HEK293 (cell line): ENCODE results near the gene SURF4.
A peak's percentile ranks its signal among the peaks of the same experiment; 100 is the strongest.

ENCODE experiments used
- AEBP2 ChIP-seq: fragments of 450-650 bp; formaldehyde crosslinking; IDR thresholded peaks from 2 replicates; pipeline ENCODE4 v1.5.1; 2016; ENCODE audit warnings: missing biosample characterization, missing genetic modification characterization, borderline replicate concordance
- HOXC10 ChIP-seq: sonication (generic); formaldehyde crosslinking; IDR thresholded peaks from 2 replicates; pipeline ENCODE4 v1.8.1; 2023; ENCODE audit warnings: mild to moderate bottlenecking, missing genetic modification reagents
- INSM2 ChIP-seq: fragments of 450-650 bp; formaldehyde crosslinking; IDR thresholded peaks from 2 replicates; pipeline ENCODE4 v1.5.1; 2016; ENCODE audit warnings: missing biosample characterization, missing genetic modification characterization
- KLF16 ChIP-seq: fragments of 450-650 bp; formaldehyde crosslinking; IDR thresholded peaks from 2 replicates; pipeline ENCODE4 v1.5.1; 2017; ENCODE audit warnings: missing biosample characterization, missing genetic modification characterization
- KLF17 ChIP-seq: fragments of 450-650 bp; formaldehyde crosslinking; IDR thresholded peaks from 2 replicates; pipeline ENCODE4 v1.5.1; 2016; ENCODE audit warnings: missing biosample characterization, missing genetic modification characterization
- MZF1 ChIP-seq: fragments of 450-650 bp; formaldehyde crosslinking; IDR thresholded peaks from 2 replicates; pipeline ENCODE4 v1.5.1; 2017; ENCODE audit warnings: missing biosample characterization, missing genetic modification characterization, borderline replicate concordance
- YY1 ChIP-seq: fragments of 450-650 bp; formaldehyde crosslinking; IDR thresholded peaks from 2 replicates; pipeline ENCODE4 v1.5.1; 2018; ENCODE audit warnings: missing biosample characterization, missing genetic modification characterization
- ZNF133 ChIP-seq: fragments of 450-650 bp; formaldehyde crosslinking; IDR thresholded peaks from 2 replicates; pipeline ENCODE4 v1.5.1; 2016; ENCODE audit warnings: missing biosample characterization, missing genetic modification characterization
- ZNF18 ChIP-seq: fragments of 450-650 bp; formaldehyde crosslinking; IDR thresholded peaks from 2 replicates; pipeline ENCODE4 v1.5.1; 2016; ENCODE audit warnings: missing biosample characterization, missing genetic modification characterization
- ZNF214 ChIP-seq: fragments of 450-650 bp; formaldehyde crosslinking; IDR thresholded peaks from 2 replicates; pipeline ENCODE4 v1.5.1; 2017; ENCODE audit warnings: missing biosample characterization, mild to moderate bottlenecking, missing genetic modification characterization, borderline replicate concordance
- ZNF239 ChIP-seq: fragments of 450-650 bp; formaldehyde crosslinking; IDR thresholded peaks from 2 replicates; pipeline ENCODE4 v1.5.1; 2016; ENCODE audit warnings: missing biosample characterization, missing genetic modification characterization
- ZNF394 ChIP-seq: fragments of 450-650 bp; formaldehyde crosslinking; IDR thresholded peaks from 2 replicates; pipeline ENCODE4 v1.5.1; 2016; ENCODE audit warnings: missing biosample characterization, missing genetic modification characterization, mild to moderate bottlenecking, moderate library complexity, borderline replicate concordance
- ZNF449 ChIP-seq: fragments of 450-650 bp; formaldehyde crosslinking; IDR thresholded peaks from 2 replicates; pipeline ENCODE4 v1.5.1; 2017; ENCODE audit warnings: missing biosample characterization, mild to moderate bottlenecking, missing genetic modification characterization, moderate library complexity
- ZNF48 ChIP-seq: fragments of 450-650 bp; formaldehyde crosslinking; IDR thresholded peaks from 2 replicates; pipeline ENCODE4 v1.5.1; 2016; ENCODE audit warnings: missing biosample characterization, missing genetic modification characterization
- ZNF530 ChIP-seq: fragments of 450-650 bp; formaldehyde crosslinking; IDR thresholded peaks from 2 replicates; pipeline ENCODE4 v1.5.1; 2016; ENCODE audit warnings: low read depth, missing biosample characterization, missing genetic modification characterization
- ZNF549 ChIP-seq: fragments of 450-650 bp; IDR thresholded peaks from 2 replicates; pipeline ENCODE4 v1.5.1; 2018; ENCODE audit warnings: missing biosample characterization, missing genetic modification characterization, mild to moderate bottlenecking, inconsistent platforms, moderate library complexity
- ZNF645 ChIP-seq: fragments of 450-650 bp; formaldehyde crosslinking; IDR thresholded peaks from 2 replicates; pipeline ENCODE4; 2016; ENCODE audit warnings: missing biosample characterization, missing genetic modification characterization
- ZSCAN5A ChIP-seq: fragments of 450-650 bp; formaldehyde crosslinking; IDR thresholded peaks from 2 replicates; pipeline ENCODE4 v1.5.1; 2016; ENCODE audit warnings: missing biosample characterization, missing genetic modification characterization
- ZXDB ChIP-seq: fragments of 450-650 bp; formaldehyde crosslinking; IDR thresholded peaks from 2 replicates; pipeline ENCODE4 v1.5.1; 2016; ENCODE audit warnings: missing biosample characterization, missing genetic modification characterization
- TF ChIP-seq, protein P1 (sequence below): fragments of 450-650 bp; formaldehyde crosslinking; IDR thresholded peaks from 2 replicates; pipeline ENCODE4 v1.5.1; 2016; ENCODE audit warnings: missing biosample characterization, missing genetic modification characterization
- TF ChIP-seq, protein P2 (sequence below): sonication (generic); formaldehyde crosslinking; IDR thresholded peaks from 2 replicates; pipeline ENCODE4 v1.8.1; 2022; ENCODE audit warnings: mild to moderate bottlenecking, moderate library complexity, missing genetic modification reagents

SURF4 gene

GRCh38 chr9:133347985-133348717 is 27.7 kb downstream of the SURF4 start, which contains the start of the genes MED22 and RPL7A (continued):
- 0 out of 2 replicates have a peak, but pooled peaks have one; percentile 37 for TF ChIP-seq ZSCAN5A (tag by site-specific recombination)
- TF ChIP-seq YY1 = peak; percentile 96
- TF ChIP-seq, protein P1, sequence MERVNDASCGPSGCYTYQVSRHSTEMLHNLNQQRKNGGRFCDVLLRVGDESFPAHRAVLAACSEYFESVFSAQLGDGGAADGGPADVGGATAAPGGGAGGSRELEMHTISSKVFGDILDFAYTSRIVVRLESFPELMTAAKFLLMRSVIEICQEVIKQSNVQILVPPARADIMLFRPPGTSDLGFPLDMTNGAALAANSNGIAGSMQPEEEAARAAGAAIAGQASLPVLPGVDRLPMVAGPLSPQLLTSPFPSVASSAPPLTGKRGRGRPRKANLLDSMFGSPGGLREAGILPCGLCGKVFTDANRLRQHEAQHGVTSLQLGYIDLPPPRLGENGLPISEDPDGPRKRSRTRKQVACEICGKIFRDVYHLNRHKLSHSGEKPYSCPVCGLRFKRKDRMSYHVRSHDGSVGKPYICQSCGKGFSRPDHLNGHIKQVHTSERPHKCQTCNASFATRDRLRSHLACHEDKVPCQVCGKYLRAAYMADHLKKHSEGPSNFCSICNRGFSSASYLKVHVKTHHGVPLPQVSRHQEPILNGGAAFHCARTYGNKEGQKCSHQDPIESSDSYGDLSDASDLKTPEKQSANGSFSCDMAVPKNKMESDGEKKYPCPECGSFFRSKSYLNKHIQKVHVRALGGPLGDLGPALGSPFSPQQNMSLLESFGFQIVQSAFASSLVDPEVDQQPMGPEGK (tag by site-specific recombination) = no peak
- TF ChIP-seq MZF1 (tag by site-specific recombination) = no peak
- TF ChIP-seq ZNF239 (tag by site-specific recombination) = 0 out of 2 replicates have a peak, but pooled peaks have one; percentile 16
- TF ChIP-seq ZNF18 = 0 out of 2 replicates have a peak, but pooled peaks have one; percentile 20
- no peak for TF ChIP-seq HOXC10 (CRISPR knock-in tag)
- peak; percentile 94 for TF ChIP-seq ZXDB
- TF ChIP-seq ZNF48 (tag by site-specific recombination) = no peak
- TF ChIP-seq ZNF214 = no peak
- TF ChIP-seq, protein P2, sequence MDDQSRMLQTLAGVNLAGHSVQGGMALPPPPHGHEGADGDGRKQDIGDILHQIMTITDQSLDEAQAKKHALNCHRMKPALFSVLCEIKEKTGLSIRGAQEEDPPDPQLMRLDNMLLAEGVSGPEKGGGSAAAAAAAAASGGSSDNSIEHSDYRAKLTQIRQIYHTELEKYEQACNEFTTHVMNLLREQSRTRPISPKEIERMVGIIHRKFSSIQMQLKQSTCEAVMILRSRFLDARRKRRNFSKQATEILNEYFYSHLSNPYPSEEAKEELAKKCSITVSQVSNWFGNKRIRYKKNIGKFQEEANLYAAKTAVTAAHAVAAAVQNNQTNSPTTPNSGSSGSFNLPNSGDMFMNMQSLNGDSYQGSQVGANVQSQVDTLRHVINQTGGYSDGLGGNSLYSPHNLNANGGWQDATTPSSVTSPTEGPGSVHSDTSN (CRISPR knock-in tag) = no peak; the same call in 1 of the 2 replicates
- TF ChIP-seq AEBP2 = no peak
- TF ChIP-seq ZNF645 (tag by site-specific recombination) = no peak
- TF ChIP-seq INSM2 = peak; percentile 60
- no peak for TF ChIP-seq ZNF530
- TF ChIP-seq ZNF394 (tag by site-specific recombination) = peak; percentile 70
- TF ChIP-seq ZNF549 (tag by site-specific recombination) = no peak
- no peak for TF ChIP-seq ZNF133
- TF ChIP-seq ZNF449 (tag by site-specific recombination) = no peak
- peak; percentile 84 for TF ChIP-seq KLF16 (tag by site-specific recombination)
- peak; percentile 93; the same call in 1 of the 2 replicates for TF ChIP-seq KLF17 (tag by site-specific recombination)
